Parathyroid adenoma (tissue), 2 donors: ENCODE data around the gene APBA1.

Experiments
- H2AFZ ChIP-seq: fragments of 300-600 bp; sonication (generic); one replicate; pipeline ENCODE4 v1.7.0; 2017; ENCODE audit warnings: antibody characterized with exemption, mild to moderate bottlenecking
- H3K27ac ChIP-seq: fragments of 300-600 bp; sonication (generic); one replicate; pipeline ENCODE4 v1.7.0; 2017
- H3K27me3 ChIP-seq: fragments of 300-600 bp; sonication (generic); one replicate; pipeline ENCODE4 v1.7.0; 2017; ENCODE audit warnings: low read length; ENCODE audit not compliant: control insufficient read depth, insufficient read depth
- H3K36me3 ChIP-seq: fragments of 300-600 bp; sonication (generic); one replicate; pipeline ENCODE4 v1.7.0; 2017; ENCODE audit warnings: low read length; ENCODE audit not compliant: control insufficient read depth, insufficient read depth
- H3K4me1 ChIP-seq: fragments of 300-600 bp; sonication (generic); one replicate; pipeline ENCODE4 v1.7.0; 2017; ENCODE audit warnings: control low read depth
- H3K4me2 ChIP-seq: fragments of 300-600 bp; sonication (generic); one replicate; pipeline ENCODE4 v1.7.0; 2017; ENCODE audit warnings: low read length
- H3K4me3 ChIP-seq: fragments of 300-600 bp; sonication (generic); one replicate; pipeline ENCODE4 v1.7.0; 2017; ENCODE audit warnings: low read depth, low read length
- H3K79me2 ChIP-seq: fragments of 300-600 bp; sonication (generic); one replicate; pipeline ENCODE4 v1.7.0; 2017; ENCODE audit warnings: control low read depth
- H3K9ac ChIP-seq: fragments of 300-600 bp; sonication (generic); one replicate; pipeline ENCODE4 v1.7.0; 2017; ENCODE audit warnings: mild to moderate bottlenecking
- H3K9me3 ChIP-seq: fragments of 300-600 bp; sonication (generic); one replicate; pipeline ENCODE4 v1.7.0; 2017; ENCODE audit warnings: low read length; ENCODE audit not compliant: control insufficient read depth
- TF ChIP-seq, protein P1 (sequence below): fragments of 300-600 bp; sonication (generic); IDR thresholded peaks from one replicate; pipeline ENCODE4 v1.7.0; 2017; ENCODE audit warnings: antibody characterized with exemption, mild to moderate bottlenecking
- donor health status: primary hyperparathyroidism.

APBA1 gene

DNA sequence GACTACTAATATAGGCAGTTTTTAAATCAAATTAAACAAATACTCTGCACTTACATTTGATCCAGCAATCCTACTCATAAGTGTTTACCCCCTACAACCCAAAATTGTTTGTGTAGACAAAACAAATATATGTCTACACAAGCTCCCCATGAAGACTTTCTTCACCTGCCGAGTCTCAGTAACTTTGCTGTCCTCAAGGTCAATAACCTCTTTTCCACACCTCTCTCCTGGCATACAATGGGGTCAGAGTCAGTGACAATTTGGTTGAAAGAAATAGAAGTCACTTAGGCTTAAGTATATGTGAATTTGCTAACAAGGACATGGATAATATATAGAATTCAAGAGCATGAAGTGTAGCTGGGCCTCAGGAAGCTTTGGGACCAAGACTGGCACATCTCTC is 29.1 kb downstream of the APBA1 start:
- Histone ChIP-seq H3K79me2 (no peaks in the 10 kb centered on the region), H3K9ac (no peak overlapping the region), H3K4me2 (no peak overlapping the region), H3K4me3 (no peak overlapping the region), H2AFZ (no peak overlapping the region), H3K27ac (no peak overlapping the region), H3K36me3 (no peaks in the 10 kb centered on the region), H3K9me3 (no peaks in the 10 kb centered on the region), H3K27me3 (no peaks in the 10 kb centered on the region), H3K4me1 (peaks cover 2% of the 10 kb centered on the region)
- TF ChIP-seq, protein P1, sequence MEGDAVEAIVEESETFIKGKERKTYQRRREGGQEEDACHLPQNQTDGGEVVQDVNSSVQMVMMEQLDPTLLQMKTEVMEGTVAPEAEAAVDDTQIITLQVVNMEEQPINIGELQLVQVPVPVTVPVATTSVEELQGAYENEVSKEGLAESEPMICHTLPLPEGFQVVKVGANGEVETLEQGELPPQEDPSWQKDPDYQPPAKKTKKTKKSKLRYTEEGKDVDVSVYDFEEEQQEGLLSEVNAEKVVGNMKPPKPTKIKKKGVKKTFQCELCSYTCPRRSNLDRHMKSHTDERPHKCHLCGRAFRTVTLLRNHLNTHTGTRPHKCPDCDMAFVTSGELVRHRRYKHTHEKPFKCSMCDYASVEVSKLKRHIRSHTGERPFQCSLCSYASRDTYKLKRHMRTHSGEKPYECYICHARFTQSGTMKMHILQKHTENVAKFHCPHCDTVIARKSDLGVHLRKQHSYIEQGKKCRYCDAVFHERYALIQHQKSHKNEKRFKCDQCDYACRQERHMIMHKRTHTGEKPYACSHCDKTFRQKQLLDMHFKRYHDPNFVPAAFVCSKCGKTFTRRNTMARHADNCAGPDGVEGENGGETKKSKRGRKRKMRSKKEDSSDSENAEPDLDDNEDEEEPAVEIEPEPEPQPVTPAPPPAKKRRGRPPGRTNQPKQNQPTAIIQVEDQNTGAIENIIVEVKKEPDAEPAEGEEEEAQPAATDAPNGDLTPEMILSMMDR: no peak

DNA sequence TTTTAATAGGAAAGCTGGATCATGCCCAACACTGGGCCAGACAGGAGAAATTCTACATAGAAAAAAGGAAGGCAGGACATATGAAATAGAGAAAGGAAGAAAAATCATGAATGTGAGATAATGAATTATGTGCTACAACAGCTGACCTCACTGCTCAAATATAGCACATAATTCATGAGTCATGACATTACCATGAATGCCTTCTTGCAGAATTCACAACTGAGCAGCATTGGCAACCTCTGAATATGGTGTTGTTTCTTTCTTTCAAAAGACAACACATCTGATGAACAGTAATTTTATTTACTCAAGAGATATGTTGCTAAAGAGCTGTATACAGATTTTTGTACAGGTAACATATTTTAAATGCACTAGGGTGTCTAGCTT is 34.4 kb downstream of the APBA1 start:
- no peaks in the 10 kb centered on the region for H3K79me2 ChIP-seq
- no peaks in the 10 kb centered on the region for H3K9me3 ChIP-seq
- TF ChIP-seq, protein P1: no peak
- no peak overlapping the region for H2AFZ ChIP-seq
- no peaks in the 10 kb centered on the region for H3K4me1 ChIP-seq
- no peaks in the 10 kb centered on the region for H3K27me3 ChIP-seq
- no peak overlapping the region for H3K9ac ChIP-seq
- no peak overlapping the region for H3K4me3 ChIP-seq
- H3K27ac ChIP-seq: no peak overlapping the region
- no peaks in the 10 kb centered on the region for H3K36me3 ChIP-seq
- H3K4me2 ChIP-seq: no peak overlapping the region

DNA sequence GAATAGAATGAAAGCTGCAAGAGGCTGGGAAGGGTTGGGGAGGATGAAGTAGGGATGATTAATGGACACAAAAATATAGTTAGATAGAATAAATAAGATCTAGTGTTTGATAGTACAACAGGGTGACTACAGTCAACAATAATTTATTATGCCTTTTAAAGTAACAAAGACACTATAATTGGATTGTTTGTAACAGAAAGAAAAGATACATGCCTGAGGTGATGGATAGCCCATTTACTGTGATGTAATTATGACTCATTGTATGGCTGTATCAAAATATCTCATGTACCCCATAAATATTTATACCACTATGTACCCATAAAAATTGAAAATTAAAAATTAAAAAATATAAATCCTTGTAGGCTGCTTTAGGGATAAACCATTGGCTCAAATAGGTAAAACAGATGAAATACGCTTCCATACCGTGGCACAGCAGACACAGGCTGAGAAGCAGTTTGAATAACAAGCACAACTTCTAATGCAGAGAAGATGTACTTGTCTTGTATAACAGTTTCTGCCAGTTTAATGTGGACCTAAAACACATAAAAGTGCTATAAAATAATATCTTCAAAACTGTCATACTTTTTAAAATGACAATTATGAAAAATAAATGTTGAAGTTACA is 34.9 kb downstream of the APBA1 start:
- Histone ChIP-seq H2AFZ (no peak overlapping the region), H3K4me3 (no peak overlapping the region), H3K36me3 (no peaks in the 10 kb centered on the region), H3K27me3 (no peaks in the 10 kb centered on the region), H3K79me2 (no peaks in the 10 kb centered on the region), H3K9ac (no peak overlapping the region), H3K27ac (no peak overlapping the region), H3K9me3 (no peaks in the 10 kb centered on the region), H3K4me2 (no peak overlapping the region), H3K4me1 (no peaks in the 10 kb centered on the region)
- TF ChIP-seq, protein P1: no peak

DNA sequence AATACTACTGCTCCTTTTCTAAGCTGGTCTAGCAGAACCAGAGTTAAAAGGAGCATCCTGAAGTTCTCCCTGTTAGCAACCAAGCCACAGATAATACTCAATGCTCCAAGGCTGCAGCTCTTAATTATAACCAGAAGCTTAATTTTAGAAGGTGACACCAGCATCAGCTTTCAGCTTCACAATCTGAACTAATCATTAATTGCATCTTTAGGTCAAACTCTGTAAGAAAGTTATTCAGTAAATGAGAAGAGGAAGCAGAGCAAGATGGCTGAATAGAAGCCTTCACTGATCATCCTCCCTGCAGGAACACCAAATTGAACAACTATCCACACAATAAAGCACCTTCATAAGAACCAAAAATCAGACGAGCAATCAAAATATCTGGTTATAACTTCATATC is 38.5 kb downstream of the APBA1 start:
- Histone ChIP-seq H2AFZ (no peak overlapping the region), H3K79me2 (no peaks in the 10 kb centered on the region), H3K4me1 (no peaks in the 10 kb centered on the region), H3K4me3 (no peak overlapping the region), H3K36me3 (no peaks in the 10 kb centered on the region), H3K9me3 (no peaks in the 10 kb centered on the region), H3K27ac (no peak overlapping the region), H3K9ac (no peak overlapping the region), H3K27me3 (no peaks in the 10 kb centered on the region), H3K4me2 (no peak overlapping the region)
- TF ChIP-seq, protein P1: no peak

DNA sequence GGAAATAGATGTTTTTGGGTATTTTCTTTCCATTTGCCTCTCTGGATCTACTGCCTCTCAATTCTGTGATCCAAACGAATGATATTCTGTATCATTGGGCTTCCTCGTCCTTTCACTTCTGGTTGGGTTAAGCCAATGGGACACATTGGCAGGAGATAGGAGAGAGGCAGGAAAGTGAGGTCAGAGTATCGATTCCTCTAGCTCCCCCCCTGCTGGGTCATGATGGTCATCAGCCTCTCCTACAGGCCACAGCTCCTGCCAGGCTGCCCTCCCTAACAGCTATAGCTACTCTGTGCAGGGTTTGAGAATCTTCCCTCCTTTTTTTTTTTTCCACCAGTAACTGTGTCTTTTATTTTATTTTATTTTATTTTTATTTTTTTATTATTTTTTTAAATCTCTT is 39.4 kb downstream of the APBA1 start:
- Histone ChIP-seq H3K36me3 (no peaks in the 10 kb centered on the region), H3K4me3 (no peak overlapping the region), H3K79me2 (no peaks in the 10 kb centered on the region), H3K9me3 (no peaks in the 10 kb centered on the region), H3K27me3 (no peaks in the 10 kb centered on the region), H3K4me1 (no peaks in the 10 kb centered on the region), H3K4me2 (no peak overlapping the region), H3K27ac (no peak overlapping the region), H3K9ac (no peak overlapping the region), H2AFZ (no peak overlapping the region)
- TF ChIP-seq, protein P1: no peak
